SK-N-SH treated with all-trans-retinoic acid at 6 μM for 48 hours (cell line): ENCODE results near the gene ATP8B3.

Experiments used
- ATAC-seq: fragments of 200-7000 bp; cut with Tn5 transposase; 3 replicates; pipeline ENCODE4 v1.9.1; 2020; ENCODE audit warnings: mild to moderate bottlenecking, moderate library complexity
- ARNTL ChIP-seq: fragments of 450-650 bp; formaldehyde crosslinking; IDR thresholded peaks from 2 replicates; pipeline ENCODE4 v1.5.0; 2020; ENCODE audit warnings: low read depth, mild to moderate bottlenecking, moderate library complexity, borderline replicate concordance
- BACH2 ChIP-seq: fragments of 250-450 bp; sonication (Bioruptor Pico); IDR thresholded peaks from 2 replicates; pipeline ENCODE4 v1.9.0; 2021; ENCODE audit warnings: mild to moderate bottlenecking, borderline replicate concordance
- CREB5 ChIP-seq: fragments of 250-450 bp; sonication (Bioruptor Pico); IDR thresholded peaks from 2 replicates; pipeline ENCODE4 v1.5.1; 2020; ENCODE audit warnings: low read depth, mild to moderate bottlenecking, moderate library complexity
- CSDC2 ChIP-seq: fragments of 250-450 bp; sonication (Bioruptor Pico); IDR thresholded peaks from 2 replicates; pipeline ENCODE4 v1.5.0; 2020; ENCODE audit warnings: mild to moderate bottlenecking, moderate library complexity
- CSRNP3 ChIP-seq: fragments of 250-450 bp; sonication (Bioruptor Pico); IDR thresholded peaks from 2 replicates; pipeline ENCODE4 v1.5.1; 2021; ENCODE audit warnings: mild to moderate bottlenecking, moderate library complexity
- ISL1 ChIP-seq: fragments of 250-450 bp; sonication (Bioruptor Pico); IDR thresholded peaks from 2 replicates; pipeline ENCODE4 v2.1.2; 2022; ENCODE audit warnings: mild to moderate bottlenecking, moderate library complexity
- PPARA ChIP-seq: fragments of 250-450 bp; sonication (Bioruptor Pico); IDR thresholded peaks from 2 replicates; pipeline ENCODE4 v1.5.0; 2020; ENCODE audit warnings: mild to moderate bottlenecking, borderline replicate concordance
- RARB ChIP-seq: fragments of 250-450 bp; sonication (Bioruptor Pico); IDR thresholded peaks from 2 replicates; pipeline ENCODE4 v1.8.0; 2021; ENCODE audit warnings: mild to moderate bottlenecking, moderate library complexity
- SNAI2 ChIP-seq: fragments of 250-450 bp; sonication (Bioruptor Pico); IDR thresholded peaks from 2 replicates; pipeline ENCODE4 v1.5.0; 2020; ENCODE audit warnings: mild to moderate bottlenecking, moderate library complexity
- TCF4 ChIP-seq: fragments of 250-450 bp; sonication (Bioruptor Pico); IDR thresholded peaks from 2 replicates; pipeline ENCODE4 v1.8.0; 2021; ENCODE audit warnings: mild to moderate bottlenecking, moderate library complexity, borderline replicate concordance
- TOX ChIP-seq: fragments of 250-450 bp; sonication (Bioruptor Pico); IDR thresholded peaks from 2 replicates; pipeline ENCODE4 v1.8.0; 2021; ENCODE audit warnings: mild to moderate bottlenecking, moderate library complexity, borderline replicate concordance
- ZC3H10 ChIP-seq: fragments of 250-450 bp; sonication (Bioruptor Pico); IDR thresholded peaks from 2 replicates; pipeline ENCODE4 v1.5.1; 2021; ENCODE audit warnings: mild to moderate bottlenecking, moderate library complexity
- ZFP3 ChIP-seq: fragments of 250-450 bp; sonication (Bioruptor Pico); IDR thresholded peaks from 2 replicates; pipeline ENCODE4 v1.5.0; 2020; ENCODE audit warnings: mild to moderate bottlenecking, moderate library complexity

Gene ATP8B3

GRCh38 chr19:1736280-1736679 lies 75.8 kb downstream of the ATP8B3 start:
- ATAC-seq: no peak
- no peak for TF ChIP-seq ARNTL (CRISPR knock-in tag)
- TF ChIP-seq ZFP3: peak; percentile 99
- TF ChIP-seq, all 23 proteins: peak for 1

GRCh38 chr19:1734321-1734966 lies 77.6 kb downstream of the ATP8B3 start:
- TF ChIP-seq RARB (CRISPR knock-in tag) (no peak), SNAI2 (CRISPR knock-in tag) (no peak), TOX (CRISPR knock-in tag) (no peak), ARNTL (CRISPR knock-in tag) (no peak), CSRNP3 (CRISPR knock-in tag) (no peak), BACH2 (CRISPR knock-in tag) (no peak), CSDC2 (CRISPR knock-in tag) (no peak), ZFP3 (no peak), TCF4 (CRISPR knock-in tag) (no peak), CREB5 (no peak), ZC3H10 (CRISPR knock-in tag) (no peak), PPARA (CRISPR knock-in tag) (no peak), ISL1 (CRISPR knock-in tag) (no peak)

More at GRCh38 chr19:1734321-1734966, 77.6 kb downstream of the ATP8B3 start:
- ATAC-seq: no peak
